ENCODE data around the gene ULK4. TPM values are rescaled to one million over a fixed set of nuclear protein-coding genes. Genes with fewer than 3 reads are reported as not detected.

Gene ULK4
- total and polyA plus RNA-seq, 2 of the 8 experiments (the other 6 are each of a cell fraction or from before 2014, with no cell fraction given) = 3.0 to 10.8 TPM

DNA sequence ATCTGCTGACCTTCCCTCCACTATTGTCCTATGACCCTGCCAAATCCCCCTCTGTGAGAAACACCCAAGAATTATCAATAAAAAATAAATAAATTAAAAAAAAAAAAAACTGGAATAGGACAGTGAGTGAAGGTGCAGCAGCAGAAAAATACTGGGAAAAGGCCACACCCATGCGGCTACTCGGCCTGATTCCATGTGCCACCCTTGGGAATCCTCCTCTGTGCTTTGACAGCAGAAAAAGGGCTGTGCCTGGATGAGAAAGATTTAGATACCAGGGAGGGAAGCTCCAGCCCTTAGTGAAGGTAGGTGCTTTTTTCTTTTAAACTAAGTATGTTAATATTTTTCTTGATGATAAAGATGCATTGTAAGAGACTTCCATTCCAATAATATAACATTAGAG lies 654.8 kb downstream of the ULK4 start (continued):
- TF ChIP-seq, protein P1, sequence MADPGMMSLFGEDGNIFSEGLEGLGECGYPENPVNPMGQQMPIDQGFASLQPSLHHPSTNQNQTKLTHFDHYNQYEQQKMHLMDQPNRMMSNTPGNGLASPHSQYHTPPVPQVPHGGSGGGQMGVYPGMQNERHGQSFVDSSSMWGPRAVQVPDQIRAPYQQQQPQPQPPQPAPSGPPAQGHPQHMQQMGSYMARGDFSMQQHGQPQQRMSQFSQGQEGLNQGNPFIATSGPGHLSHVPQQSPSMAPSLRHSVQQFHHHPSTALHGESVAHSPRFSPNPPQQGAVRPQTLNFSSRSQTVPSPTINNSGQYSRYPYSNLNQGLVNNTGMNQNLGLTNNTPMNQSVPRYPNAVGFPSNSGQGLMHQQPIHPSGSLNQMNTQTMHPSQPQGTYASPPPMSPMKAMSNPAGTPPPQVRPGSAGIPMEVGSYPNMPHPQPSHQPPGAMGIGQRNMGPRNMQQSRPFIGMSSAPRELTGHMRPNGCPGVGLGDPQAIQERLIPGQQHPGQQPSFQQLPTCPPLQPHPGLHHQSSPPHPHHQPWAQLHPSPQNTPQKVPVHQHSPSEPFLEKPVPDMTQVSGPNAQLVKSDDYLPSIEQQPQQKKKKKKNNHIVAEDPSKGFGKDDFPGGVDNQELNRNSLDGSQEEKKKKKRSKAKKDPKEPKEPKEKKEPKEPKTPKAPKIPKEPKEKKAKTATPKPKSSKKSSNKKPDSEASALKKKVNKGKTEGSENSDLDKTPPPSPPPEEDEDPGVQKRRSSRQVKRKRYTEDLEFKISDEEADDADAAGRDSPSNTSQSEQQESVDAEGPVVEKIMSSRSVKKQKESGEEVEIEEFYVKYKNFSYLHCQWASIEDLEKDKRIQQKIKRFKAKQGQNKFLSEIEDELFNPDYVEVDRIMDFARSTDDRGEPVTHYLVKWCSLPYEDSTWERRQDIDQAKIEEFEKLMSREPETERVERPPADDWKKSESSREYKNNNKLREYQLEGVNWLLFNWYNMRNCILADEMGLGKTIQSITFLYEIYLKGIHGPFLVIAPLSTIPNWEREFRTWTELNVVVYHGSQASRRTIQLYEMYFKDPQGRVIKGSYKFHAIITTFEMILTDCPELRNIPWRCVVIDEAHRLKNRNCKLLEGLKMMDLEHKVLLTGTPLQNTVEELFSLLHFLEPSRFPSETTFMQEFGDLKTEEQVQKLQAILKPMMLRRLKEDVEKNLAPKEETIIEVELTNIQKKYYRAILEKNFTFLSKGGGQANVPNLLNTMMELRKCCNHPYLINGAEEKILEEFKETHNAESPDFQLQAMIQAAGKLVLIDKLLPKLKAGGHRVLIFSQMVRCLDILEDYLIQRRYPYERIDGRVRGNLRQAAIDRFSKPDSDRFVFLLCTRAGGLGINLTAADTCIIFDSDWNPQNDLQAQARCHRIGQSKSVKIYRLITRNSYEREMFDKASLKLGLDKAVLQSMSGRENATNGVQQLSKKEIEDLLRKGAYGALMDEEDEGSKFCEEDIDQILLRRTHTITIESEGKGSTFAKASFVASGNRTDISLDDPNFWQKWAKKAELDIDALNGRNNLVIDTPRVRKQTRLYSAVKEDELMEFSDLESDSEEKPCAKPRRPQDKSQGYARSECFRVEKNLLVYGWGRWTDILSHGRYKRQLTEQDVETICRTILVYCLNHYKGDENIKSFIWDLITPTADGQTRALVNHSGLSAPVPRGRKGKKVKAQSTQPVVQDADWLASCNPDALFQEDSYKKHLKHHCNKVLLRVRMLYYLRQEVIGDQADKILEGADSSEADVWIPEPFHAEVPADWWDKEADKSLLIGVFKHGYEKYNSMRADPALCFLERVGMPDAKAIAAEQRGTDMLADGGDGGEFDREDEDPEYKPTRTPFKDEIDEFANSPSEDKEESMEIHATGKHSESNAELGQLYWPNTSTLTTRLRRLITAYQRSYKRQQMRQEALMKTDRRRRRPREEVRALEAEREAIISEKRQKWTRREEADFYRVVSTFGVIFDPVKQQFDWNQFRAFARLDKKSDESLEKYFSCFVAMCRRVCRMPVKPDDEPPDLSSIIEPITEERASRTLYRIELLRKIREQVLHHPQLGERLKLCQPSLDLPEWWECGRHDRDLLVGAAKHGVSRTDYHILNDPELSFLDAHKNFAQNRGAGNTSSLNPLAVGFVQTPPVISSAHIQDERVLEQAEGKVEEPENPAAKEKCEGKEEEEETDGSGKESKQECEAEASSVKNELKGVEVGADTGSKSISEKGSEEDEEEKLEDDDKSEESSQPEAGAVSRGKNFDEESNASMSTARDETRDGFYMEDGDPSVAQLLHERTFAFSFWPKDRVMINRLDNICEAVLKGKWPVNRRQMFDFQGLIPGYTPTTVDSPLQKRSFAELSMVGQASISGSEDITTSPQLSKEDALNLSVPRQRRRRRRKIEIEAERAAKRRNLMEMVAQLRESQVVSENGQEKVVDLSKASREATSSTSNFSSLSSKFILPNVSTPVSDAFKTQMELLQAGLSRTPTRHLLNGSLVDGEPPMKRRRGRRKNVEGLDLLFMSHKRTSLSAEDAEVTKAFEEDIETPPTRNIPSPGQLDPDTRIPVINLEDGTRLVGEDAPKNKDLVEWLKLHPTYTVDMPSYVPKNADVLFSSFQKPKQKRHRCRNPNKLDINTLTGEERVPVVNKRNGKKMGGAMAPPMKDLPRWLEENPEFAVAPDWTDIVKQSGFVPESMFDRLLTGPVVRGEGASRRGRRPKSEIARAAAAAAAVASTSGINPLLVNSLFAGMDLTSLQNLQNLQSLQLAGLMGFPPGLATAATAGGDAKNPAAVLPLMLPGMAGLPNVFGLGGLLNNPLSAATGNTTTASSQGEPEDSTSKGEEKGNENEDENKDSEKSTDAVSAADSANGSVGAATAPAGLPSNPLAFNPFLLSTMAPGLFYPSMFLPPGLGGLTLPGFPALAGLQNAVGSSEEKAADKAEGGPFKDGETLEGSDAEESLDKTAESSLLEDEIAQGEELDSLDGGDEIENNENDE (IDR thresholded peaks at IDR 0.05; ENCODE audit: insufficient replicate concordance, low read length) = no peak
- no peak for TF ChIP-seq CTBP2 (IDR thresholded peaks at IDR 0.05; ENCODE audit: borderline replicate concordance, insufficient read depth, insufficient read length, low read length)
- no peak for TF ChIP-seq NRF1 (IDR thresholded peaks at IDR 0.05; ENCODE audit: low read depth, low read length)
- no peak for TF ChIP-seq SUZ12 (IDR thresholded peaks at IDR 0.05; ENCODE audit: low read length)
- TF ChIP-seq HDAC2 (IDR thresholded peaks at IDR 0.05; ENCODE audit: borderline replicate concordance in 1 of 2, low read depth in 2 of 2, low read length in 2 of 2) = no peak
- no peak for TF ChIP-seq RNF2 (IDR thresholded peaks at IDR 0.05; ENCODE audit: borderline replicate concordance, low read depth, low read length, missing control alignments, poor library complexity, severe bottlenecking)
- no peak for TF ChIP-seq PHF8 (conservative IDR thresholded peaks at IDR 0.05; ENCODE audit: low read depth, low read length)

All from H1 (cell line).